Renal pelvis (tissue), 12 donors: ENCODE data around the gene CHRNA1. TPM values are rescaled to one million over a fixed set of nuclear protein-coding genes. Genes with fewer than 3 reads are reported as not detected.

Experiments
- DNase-seq: peaks from one replicate; pipeline ENCODE4 v3.0.0-alpha.2; 2013
- long read RNA-seq, 16 experiments: transcript quantifications; one replicate each; lab custom pipeline, GENCODE V29; 2026
- polyA plus RNA-seq, 3 donors: library from polyadenylated mRNA; unstranded; fragments of 120-200 nt; gene quantifications; one replicate each; pipeline ENCODE4 v1.2.1, GENCODE V29; 2013; ENCODE audit not compliant: insufficient read length in 3 of 3

The CHRNA1 gene
- polyA plus RNA-seq: 1 to 10 TPM in 2 of 3 donors, under 1 TPM in 1; 0.93 to 4.3 (median 3.3) TPM
- long read RNA-seq, donor 1, partial matches to known transcripts: 0 of 1 reads
- long read RNA-seq, donor 1, other reads (novel, unspliced or antisense): 0 of 1 reads
- long read RNA-seq, donor 2: 0 reads
- long read RNA-seq, donor 3, partial matches to known transcripts: 0 of 2 reads
- long read RNA-seq, donor 3, other reads (novel, unspliced or antisense): 0 of 2 reads
- long read RNA-seq, donor 4, partial matches to known transcripts: 0 of 2 reads
- long read RNA-seq, donor 4, other reads (novel, unspliced or antisense): 0 of 2 reads
- long read RNA-seq, donor 5, partial matches to known transcripts: 0 of 1 reads
- long read RNA-seq, donor 5, other reads (novel, unspliced or antisense): 0 of 1 reads
- long read RNA-seq, donor 6: 0 reads
- long read RNA-seq, donor 7: 0 reads
- long read RNA-seq, donor 8: 0 reads
- long read RNA-seq, donor 9: 0 reads
- long read RNA-seq, donor 10, partial matches to known transcripts: 0 of 1 reads
- long read RNA-seq, donor 10, other reads (novel, unspliced or antisense): 0 of 1 reads
- long read RNA-seq, donor 11, partial matches to known transcripts: 0 of 1 reads
- long read RNA-seq, donor 11, other reads (novel, unspliced or antisense): 0 of 1 reads
- long read RNA-seq, donor 12: 0 reads
- long read RNA-seq, donor 13, partial matches to known transcripts: 0 of 2 reads
- long read RNA-seq, donor 13, other reads (novel, unspliced or antisense): 0 of 2 reads
- long read RNA-seq, donor 14: 0 reads
- long read RNA-seq, donor 15, partial matches to known transcripts: 0 of 1 reads
- long read RNA-seq, donor 15, other reads (novel, unspliced or antisense): 0 of 1 reads
- long read RNA-seq, donor 16, partial matches to known transcripts: 0 of 3 reads
- long read RNA-seq, donor 16, other reads (novel, unspliced or antisense): 0 of 3 reads

DNA sequence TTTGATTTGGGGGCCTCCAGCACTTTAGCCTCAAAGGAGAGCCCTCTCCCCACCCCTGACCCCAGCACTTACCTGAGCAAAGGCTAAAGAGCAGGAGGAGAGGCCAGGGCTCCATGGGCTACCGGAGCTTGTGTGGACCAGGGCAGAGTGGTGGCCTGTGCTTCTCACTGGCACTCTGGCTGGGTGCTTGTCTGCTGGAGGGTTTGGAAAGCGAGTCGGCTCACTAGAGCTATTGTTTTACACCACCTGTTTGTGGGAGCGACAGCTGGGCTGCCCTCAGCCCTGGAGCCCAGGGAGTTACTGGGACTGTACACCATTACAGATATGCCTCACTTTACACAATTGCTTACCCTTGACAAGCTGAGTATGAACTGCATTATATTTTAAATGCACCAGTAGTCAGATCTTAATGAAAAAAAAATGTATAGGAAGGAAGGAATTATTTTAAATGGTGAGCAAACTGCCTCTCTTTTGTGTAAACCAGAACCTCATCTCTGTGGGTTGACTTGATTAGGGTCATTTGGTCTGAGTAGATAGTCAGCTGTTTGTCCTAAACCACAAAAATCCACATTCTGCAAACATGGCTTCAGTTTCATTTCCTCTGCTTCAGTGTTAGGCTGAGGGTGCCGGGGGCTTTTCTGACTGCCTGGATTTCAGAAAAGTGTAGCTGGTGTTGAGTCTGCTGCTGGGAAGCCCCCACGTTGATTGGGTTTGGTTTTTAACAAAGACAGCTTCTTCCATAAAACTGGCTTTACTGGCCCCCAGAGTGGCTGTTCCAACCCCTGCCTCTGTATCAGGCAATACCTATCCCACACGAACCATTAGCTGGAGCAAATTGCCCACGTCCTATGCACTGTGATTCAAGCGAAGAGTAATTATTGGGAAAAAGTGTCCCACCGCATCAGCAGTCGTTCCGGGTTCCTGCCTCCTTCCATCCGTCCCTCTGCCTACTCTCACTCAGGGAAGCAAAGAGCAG is at the start of gene CHRNA1:
Gene CHRNA1 (minus strand): TSS at position 193 of the 976 bp plus-strand sequence. CDS start 78 bp downstream, at position 115.
- DNase-seq: no peak

GRCh38 chr2:174812037-174812436 is 47.8 kb upstream of the CHRNA1 start:
- no peak for DNase-seq

GRCh38 chr2:174807931-174808330 is 43.7 kb upstream of the CHRNA1 start:
- DNase-seq: no peak

DNA sequence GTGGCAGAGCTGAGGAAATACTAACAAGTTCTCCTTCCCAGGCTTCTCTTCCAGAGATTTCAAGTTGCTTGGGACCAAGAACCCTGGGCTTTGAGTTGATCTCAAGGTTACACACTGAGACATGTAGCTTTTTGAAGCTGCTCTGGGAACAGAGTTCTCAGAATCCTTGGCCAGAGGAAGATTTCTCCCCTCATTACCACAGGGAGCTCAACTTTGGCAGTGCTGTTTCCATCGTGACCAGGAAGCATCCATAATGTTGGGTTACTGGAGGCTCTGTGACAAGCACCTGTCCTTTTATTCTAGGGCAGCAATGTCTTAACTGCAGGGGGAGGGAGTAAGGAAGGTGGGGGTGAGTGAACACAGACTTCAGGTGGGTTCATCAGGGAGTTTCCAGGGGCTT is 41.5 kb upstream of the CHRNA1 start:
- no peak for DNase-seq

GRCh38 chr2:174802459-174802858 is 38.2 kb upstream of the CHRNA1 start:
- DNase-seq: no peak

DNA sequence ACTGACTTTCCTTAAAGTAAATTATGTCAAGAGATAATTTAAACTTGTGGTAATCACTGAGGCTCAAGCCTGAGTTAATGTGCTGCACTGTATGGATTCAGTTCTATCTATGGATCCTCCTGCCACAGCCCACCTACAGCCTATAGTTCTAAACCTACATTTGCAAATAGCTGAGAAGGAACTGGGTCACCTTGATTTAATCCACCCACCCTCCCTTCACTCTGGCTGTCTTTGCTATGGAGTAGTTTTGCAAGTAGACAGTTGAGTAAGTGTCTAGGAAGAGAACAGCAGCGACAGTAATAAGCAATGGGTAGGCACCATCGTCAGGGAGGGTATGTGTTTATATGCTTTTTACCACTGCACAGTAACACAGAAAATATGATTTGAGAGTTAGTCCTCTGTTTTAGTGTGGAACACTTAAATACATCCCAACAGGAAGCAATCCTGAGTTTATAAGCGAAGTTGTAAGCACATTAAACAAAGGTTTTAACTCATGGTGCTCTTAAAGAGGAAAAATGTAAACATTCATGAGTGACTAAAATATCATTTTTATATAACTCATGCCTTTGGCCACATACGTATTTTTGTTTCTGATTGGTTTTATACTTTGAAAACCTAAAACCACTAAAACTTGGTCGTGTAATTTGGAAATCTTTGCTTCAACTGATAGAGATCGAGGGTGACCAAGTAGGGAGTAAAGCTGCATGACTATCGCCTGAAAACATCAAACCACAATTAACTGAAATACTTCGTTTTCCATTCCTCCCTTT is 36.3 kb upstream of the CHRNA1 start:
- DNase-seq: no peak

DNA sequence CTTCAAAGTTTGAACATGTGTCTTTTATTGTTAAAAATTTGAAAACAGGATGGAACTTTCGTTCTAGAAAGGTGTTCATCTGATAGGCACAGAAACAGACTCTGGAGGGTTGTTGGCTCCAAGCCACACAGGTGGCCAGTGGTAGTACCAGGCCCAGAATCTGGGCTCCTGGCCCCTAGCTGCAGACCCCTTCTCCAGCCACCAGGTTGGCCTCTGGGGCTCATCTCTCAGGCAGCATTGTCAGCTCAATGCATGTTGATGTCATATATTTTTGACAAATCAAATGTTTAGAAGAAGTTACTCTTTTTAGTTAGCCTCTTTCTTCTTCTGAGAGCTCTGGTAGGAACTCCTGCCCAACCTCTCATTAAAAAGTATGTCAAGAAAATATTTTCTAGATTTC is 34.5 kb upstream of the CHRNA1 start:
- DNase-seq: no peak

GRCh38 chr2:174797781-174798276 is 33.6 kb upstream of the CHRNA1 start:
- DNase-seq: no peak

GRCh38 chr2:174796319-174796771 is 32.1 kb upstream of the CHRNA1 start:
- no peak for DNase-seq

DNA sequence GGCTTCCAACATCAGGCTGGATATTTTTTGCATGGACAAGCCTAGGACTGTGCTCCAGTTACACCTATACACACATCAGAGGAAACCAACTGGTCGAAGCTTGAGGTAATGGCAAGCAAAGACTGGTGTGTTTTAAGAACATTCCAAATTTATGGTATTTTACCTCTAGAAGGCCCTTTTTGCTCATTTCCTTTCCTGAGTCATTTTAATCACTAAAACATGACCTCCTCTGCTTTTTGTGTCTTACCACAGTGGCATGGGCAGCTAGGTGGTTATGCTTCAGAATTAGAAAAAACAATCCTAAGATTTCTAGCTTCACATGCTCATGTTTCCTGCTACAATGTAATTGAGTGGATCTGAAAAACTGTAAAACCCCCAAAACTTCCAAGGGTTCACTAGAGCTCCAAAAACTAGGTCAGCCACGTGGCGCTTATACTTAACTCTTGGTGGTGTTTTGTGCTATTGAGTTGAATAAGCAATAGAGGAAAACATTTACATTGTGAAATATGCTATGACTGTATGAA is 30.6 kb upstream of the CHRNA1 start:
- no peak for DNase-seq

DNA sequence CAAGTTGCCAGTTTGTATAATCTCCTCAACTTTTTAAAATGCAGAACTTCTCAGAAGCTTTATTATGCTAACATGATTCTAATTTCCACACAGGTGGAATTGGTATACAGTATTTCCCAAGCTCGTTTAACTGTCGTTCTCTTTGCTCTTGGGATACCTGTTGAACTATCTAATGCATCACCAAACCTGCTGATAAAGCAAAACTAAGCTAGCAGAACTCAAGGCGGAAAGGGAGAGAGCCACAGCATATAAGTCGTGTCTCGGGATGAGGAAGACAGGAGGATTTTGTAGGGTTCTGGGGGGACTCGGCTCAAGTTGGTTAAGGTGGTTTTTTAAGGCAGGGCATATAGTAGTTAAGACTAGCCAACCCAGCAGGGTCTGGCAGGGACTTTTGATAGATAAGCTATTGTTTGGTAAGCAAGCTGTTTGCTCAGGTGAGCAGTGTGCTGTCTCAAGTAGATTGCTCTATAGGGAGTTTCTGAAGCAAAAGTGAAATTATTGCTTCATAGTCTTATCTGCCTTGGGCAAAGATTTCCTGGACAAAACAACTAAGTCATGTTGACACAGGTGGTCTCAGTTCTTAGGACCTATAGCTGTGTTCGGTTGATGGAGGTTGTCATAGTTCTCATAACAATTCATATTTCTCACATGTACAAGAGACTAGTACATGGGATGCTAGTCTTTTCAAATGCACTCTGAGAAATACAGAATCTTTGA is 28.2 kb upstream of the CHRNA1 start:
- no peak for DNase-seq

DNA sequence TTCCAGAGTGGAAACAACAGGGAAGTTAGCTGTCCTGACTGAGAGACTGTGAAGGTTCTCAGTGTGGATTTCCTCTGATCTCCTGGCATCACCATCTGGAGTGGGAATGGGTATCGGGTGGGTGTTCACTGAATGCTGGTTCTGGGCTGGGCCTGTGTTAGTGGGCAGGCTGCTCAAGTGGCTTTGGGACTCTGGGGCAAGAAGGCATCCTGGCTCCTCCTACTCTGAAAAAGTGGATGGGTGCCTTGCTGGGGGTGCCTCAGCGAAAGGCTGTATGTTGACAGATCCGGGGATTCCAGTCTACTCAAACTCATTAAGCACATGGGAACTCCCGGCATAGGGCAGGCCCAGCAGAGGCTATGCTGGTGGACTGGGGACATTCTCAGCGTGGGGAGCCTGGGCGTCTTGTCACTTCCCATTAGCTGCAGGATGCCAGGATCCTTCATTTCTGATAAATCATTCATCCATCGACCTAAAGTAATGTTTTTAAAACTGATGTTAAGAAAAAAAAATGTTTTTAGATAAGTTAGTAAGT is 27.5 kb upstream of the CHRNA1 start:
- DNase-seq: no peak

GRCh38 chr2:174791020-174791419 is 26.7 kb upstream of the CHRNA1 start:
- DNase-seq: no peak

- no peak for DNase-seq
These were observed 24.7 kb upstream of the CHRNA1 start for GRCh38 chr2:174789001-174789400.

GRCh38 chr2:174788291-174788929 is 24.1 kb upstream of the CHRNA1 start:
- no peak for DNase-seq

GRCh38 chr2:174787487-174788205 is 23.4 kb upstream of the CHRNA1 start:
- no peak for DNase-seq

- DNase-seq: no peak
These were observed 21.9 kb upstream of the CHRNA1 start for GRCh38 chr2:174786066-174786725.
